K562 (cell line): ENCODE measurements around the gene AGAP3. TPM values are rescaled to one million over a fixed set of nuclear protein-coding genes. Genes with fewer than 3 reads are reported as not detected.

Experiments used
- ARNT ChIP-seq, 2 experiments: fragments of 450-650 bp; IDR thresholded peaks; 2 replicates each; pipeline ENCODE4 v1.6.1; 2016; ENCODE audit warnings: mild to moderate bottlenecking in 1 of 2
- ILK ChIP-seq: fragments of 450-650 bp; IDR thresholded peaks from 2 replicates; pipeline ENCODE4 v1.6.1; 2016; ENCODE audit warnings: missing genetic modification characterization, low read depth, mild to moderate bottlenecking, missing compliant biosample characterization, moderate library complexity, borderline replicate concordance
- NFXL1 ChIP-seq: fragments of 450-650 bp; formaldehyde crosslinking; IDR thresholded peaks from 2 replicates; pipeline ENCODE4 v1.4.0; 2021; ENCODE audit warnings: mild to moderate bottlenecking
- NR4A1 ChIP-seq, 2 experiments: fragments of 250-450 bp in 1 of 2; fragments of 450-650 bp in 1 of 2; sonication (Bioruptor Pico) in 1 of 2; IDR thresholded peaks; 2 replicates each; pipeline versions ENCODE4 v1.4.0 to v1.6.1; 2016 to 2020; ENCODE audit warnings: mild to moderate bottlenecking in 2 of 2, missing compliant biosample characterization in 1 of 2, missing genetic modification characterization in 1 of 2, moderate library complexity in 1 of 2
- POU5F1 ChIP-seq: fragments of 150-350 bp; IDR thresholded peaks from 2 replicates; pipeline ENCODE4 v1.6.1; 2014; ENCODE audit warnings: borderline replicate concordance, low read length, low read depth, mild to moderate bottlenecking; ENCODE audit not compliant: partially characterized antibody
- RBM22 ChIP-seq: fragments of 200-400 bp; formaldehyde crosslinking; IDR thresholded peaks from 2 replicates; pipeline ENCODE4 v1.6.1; 2018; ENCODE audit warnings: low read length, low read depth; ENCODE audit not compliant: poor library complexity, severe bottlenecking
- SIRT6 ChIP-seq: IDR thresholded peaks from one replicate; pipeline ENCODE4 v1.6.1; 2012; ENCODE audit warnings: low read depth, mild to moderate bottlenecking, control low read depth, inconsistent platforms, low read length, moderate library complexity
- SMAD2 ChIP-seq: fragments of 150-350 bp; IDR thresholded peaks from 2 replicates; pipeline ENCODE4 v1.6.1; 2014; ENCODE audit warnings: low read depth, mild to moderate bottlenecking, low read length
- SMARCA4 ChIP-seq: fragments of 450-650 bp; IDR thresholded peaks from 2 replicates; pipeline ENCODE4 v1.6.1; 2016
- SMC3 ChIP-seq: conservative IDR thresholded peaks from 2 replicates; pipeline ENCODE4 v1.6.1; 2011; ENCODE audit warnings: low read depth, low read length, improper control_type of control experiment; ENCODE audit not compliant: insufficient read depth
- TEAD4 ChIP-seq, 2 experiments: sonication (generic) in 1 of 2; formaldehyde crosslinking in 1 of 2; IDR thresholded peaks; 2 replicates each; pipeline versions ENCODE4 v1.6.1 to v1.8.0; 2012 to 2022; ENCODE audit warnings: borderline replicate concordance in 1 of 2, inconsistent platforms in 1 of 2, low read length in 1 of 2, mild to moderate bottlenecking in 1 of 2, missing genetic modification reagents in 1 of 2
- ZBTB17 ChIP-seq: fragments of 450-650 bp; formaldehyde crosslinking; IDR thresholded peaks from 2 replicates; pipeline ENCODE4 v1.4.0; 2020; ENCODE audit warnings: mild to moderate bottlenecking
- ZNF717 ChIP-seq: fragments of 250-450 bp; sonication (Bioruptor Pico); IDR thresholded peaks from 2 replicates; pipeline ENCODE4 v1.5.0; 2021
- polyA plus RNA-seq, 8 experiments: library from polyadenylated mRNA; depleted of rRNA in 4 of 8; stranded (reverse) in 5 of 8; unstranded in 3 of 8; fragments of >200 nt; fragmentation: Nextera tagmentation in 2 of 8; fragmentation: Illumina TruSeq in 1 of 8; extraction: Ambion mirVana in 2 of 8; extraction: Trizol in 1 of 8; gene quantifications; 2 replicates each; pipeline versions ENCODE4 v1.2.1 to v1.2.3, GENCODE V29; 2011 to 2014; ENCODE audit warnings: inconsistent platforms in 1 of 8, missing spikeins in 1 of 8
- total RNA-seq, 7 experiments: library from RNA; depleted of rRNA in 6 of 7; stranded (reverse); fragments of >200 nt in 6 of 7; fragmentation: Illumina TruSeq in 2 of 7; extraction: Trizol in 2 of 7; gene quantifications; 2 replicates each; pipeline versions ENCODE4 v1.2.1 to v1.2.3, GENCODE V29; 2011 to 2021; ENCODE audit warnings: low replicate concordance in 1 of 7
- TF ChIP-seq, protein P1 (sequence below): fragments of 250-450 bp; sonication (Bioruptor Pico); IDR thresholded peaks from 2 replicates; pipeline ENCODE4 v1.5.0; 2021
- TF ChIP-seq, protein P2 (sequence below): fragments of 250-450 bp; sonication (Bioruptor Pico); IDR thresholded peaks from 2 replicates; pipeline ENCODE4 v1.4.0; 2020; ENCODE audit warnings: mild to moderate bottlenecking, moderate library complexity, borderline replicate concordance
- TF ChIP-seq, protein P3 (sequence below), 2 experiments: fragments of 450-650 bp; IDR thresholded peaks; 2 replicates each; pipeline ENCODE4 v1.6.1; 2016
- TF ChIP-seq, protein P4 (sequence below): sonication (generic); IDR thresholded peaks from 2 replicates; pipeline ENCODE4 v1.6.1; 2016
- TF ChIP-seq, protein P5 (sequence below): fragments of 450-650 bp; IDR thresholded peaks from 2 replicates; pipeline ENCODE4 v1.6.1; 2017; ENCODE audit warnings: mild to moderate bottlenecking, moderate library complexity

The AGAP3 gene
- total and polyA plus RNA-seq, 9 of the 15 experiments (the other 6 are each of a cell fraction or from before 2014, with no cell fraction given), result 3.4 to 208 (median 62.2) TPM

DNA sequence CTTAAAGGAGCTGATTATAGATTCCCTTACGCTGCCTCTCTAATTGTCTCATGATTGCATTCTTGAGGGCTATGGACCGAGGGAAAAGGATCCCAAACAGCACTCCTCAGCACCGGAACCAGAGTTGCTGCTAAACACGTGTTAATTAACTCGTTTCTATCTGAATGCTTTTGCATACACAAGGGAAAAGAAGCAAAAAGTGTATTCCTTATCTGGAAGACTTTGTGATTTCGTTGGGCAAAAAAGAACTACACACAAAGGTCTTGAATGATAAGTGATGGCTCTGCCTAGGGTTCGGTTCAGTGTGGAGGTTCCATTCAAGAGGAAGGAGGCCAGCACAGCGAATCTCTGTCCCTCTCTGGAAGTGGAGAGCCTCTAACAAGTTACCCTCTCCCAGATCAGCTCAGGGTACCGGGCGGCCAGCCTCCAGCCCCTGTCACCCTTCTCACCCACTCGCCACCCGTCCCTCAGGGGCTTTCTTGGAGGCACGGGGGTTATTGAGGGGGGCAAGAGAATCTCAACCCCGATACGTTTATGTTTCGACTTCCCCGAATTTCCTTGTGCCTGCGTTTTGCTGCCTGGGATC, 27.4 kb upstream of the AGAP3 start (continued):
- TF ChIP-seq, protein P1, sequence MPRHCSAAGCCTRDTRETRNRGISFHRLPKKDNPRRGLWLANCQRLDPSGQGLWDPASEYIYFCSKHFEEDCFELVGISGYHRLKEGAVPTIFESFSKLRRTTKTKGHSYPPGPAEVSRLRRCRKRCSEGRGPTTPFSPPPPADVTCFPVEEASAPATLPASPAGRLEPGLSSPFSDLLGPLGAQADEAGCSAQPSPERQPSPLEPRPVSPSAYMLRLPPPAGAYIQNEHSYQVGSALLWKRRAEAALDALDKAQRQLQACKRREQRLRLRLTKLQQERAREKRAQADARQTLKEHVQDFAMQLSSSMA (CRISPR knock-in tag), result no peak
- TF ChIP-seq NFXL1 (CRISPR knock-in tag) (no peak), SIRT6 (no peak), POU5F1 (no peak), RBM22 (no peak), TEAD4 (IDR thresholded peaks at IDR 0.05; ENCODE audit: low read length) (no peak), TEAD4 (CRISPR knock-in tag; IDR thresholded peaks at IDR 0.05; ENCODE audit: borderline replicate concordance) (no peak), SMARCA4 (no peak), ARNT (IDR thresholded peaks at IDR 0.05) (no peak), ZBTB17 (no peak), SMC3 (no peak), SMAD2 (no peak), NR4A1 (CRISPR knock-in tag; IDR thresholded peaks at IDR 0.05) (peak; percentile 58; the same call in 1 of the 2 replicates), NR4A1 (tag; IDR thresholded peaks at IDR 0.05) (no peak), ZNF717 (CRISPR knock-in tag) (peak; percentile 63; the same call in 1 of the 2 replicates), ILK (no peak)
- TF ChIP-seq, protein P2, sequence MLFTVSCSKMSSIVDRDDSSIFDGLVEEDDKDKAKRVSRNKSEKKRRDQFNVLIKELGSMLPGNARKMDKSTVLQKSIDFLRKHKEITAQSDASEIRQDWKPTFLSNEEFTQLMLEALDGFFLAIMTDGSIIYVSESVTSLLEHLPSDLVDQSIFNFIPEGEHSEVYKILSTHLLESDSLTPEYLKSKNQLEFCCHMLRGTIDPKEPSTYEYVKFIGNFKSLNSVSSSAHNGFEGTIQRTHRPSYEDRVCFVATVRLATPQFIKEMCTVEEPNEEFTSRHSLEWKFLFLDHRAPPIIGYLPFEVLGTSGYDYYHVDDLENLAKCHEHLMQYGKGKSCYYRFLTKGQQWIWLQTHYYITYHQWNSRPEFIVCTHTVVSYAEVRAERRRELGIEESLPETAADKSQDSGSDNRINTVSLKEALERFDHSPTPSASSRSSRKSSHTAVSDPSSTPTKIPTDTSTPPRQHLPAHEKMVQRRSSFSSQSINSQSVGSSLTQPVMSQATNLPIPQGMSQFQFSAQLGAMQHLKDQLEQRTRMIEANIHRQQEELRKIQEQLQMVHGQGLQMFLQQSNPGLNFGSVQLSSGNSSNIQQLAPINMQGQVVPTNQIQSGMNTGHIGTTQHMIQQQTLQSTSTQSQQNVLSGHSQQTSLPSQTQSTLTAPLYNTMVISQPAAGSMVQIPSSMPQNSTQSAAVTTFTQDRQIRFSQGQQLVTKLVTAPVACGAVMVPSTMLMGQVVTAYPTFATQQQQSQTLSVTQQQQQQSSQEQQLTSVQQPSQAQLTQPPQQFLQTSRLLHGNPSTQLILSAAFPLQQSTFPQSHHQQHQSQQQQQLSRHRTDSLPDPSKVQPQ (CRISPR knock-in tag), result no peak
- TF ChIP-seq, protein P3, sequence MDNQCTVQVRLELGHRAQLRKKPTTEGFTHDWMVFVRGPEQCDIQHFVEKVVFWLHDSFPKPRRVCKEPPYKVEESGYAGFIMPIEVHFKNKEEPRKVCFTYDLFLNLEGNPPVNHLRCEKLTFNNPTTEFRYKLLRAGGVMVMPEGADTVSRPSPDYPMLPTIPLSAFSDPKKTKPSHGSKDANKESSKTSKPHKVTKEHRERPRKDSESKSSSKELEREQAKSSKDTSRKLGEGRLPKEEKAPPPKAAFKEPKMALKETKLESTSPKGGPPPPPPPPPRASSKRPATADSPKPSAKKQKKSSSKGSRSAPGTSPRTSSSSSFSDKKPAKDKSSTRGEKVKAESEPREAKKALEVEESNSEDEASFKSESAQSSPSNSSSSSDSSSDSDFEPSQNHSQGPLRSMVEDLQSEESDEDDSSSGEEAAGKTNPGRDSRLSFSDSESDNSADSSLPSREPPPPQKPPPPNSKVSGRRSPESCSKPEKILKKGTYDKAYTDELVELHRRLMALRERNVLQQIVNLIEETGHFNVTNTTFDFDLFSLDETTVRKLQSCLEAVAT (IDR thresholded peaks at IDR 0.05), result no peak
- TF ChIP-seq, protein P4, sequence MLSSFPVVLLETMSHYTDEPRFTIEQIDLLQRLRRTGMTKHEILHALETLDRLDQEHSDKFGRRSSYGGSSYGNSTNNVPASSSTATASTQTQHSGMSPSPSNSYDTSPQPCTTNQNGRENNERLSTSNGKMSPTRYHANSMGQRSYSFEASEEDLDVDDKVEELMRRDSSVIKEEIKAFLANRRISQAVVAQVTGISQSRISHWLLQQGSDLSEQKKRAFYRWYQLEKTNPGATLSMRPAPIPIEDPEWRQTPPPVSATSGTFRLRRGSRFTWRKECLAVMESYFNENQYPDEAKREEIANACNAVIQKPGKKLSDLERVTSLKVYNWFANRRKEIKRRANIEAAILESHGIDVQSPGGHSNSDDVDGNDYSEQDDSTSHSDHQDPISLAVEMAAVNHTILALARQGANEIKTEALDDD, result no peak
- TF ChIP-seq, protein P5, sequence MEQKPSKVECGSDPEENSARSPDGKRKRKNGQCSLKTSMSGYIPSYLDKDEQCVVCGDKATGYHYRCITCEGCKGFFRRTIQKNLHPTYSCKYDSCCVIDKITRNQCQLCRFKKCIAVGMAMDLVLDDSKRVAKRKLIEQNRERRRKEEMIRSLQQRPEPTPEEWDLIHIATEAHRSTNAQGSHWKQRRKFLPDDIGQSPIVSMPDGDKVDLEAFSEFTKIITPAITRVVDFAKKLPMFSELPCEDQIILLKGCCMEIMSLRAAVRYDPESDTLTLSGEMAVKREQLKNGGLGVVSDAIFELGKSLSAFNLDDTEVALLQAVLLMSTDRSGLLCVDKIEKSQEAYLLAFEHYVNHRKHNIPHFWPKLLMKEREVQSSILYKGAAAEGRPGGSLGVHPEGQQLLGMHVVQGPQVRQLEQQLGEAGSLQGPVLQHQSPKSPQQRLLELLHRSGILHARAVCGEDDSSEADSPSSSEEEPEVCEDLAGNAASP, result no peak
